SU-DHL-6 (cell line): ENCODE results near the gene PI4KA.

Source experiments
- CTCF ChIP-seq: fragments of 200-600 bp; sonication (generic); IDR thresholded peaks from one replicate; pipeline ENCODE4 v1.5.1; 2017; ENCODE audit warnings: antibody characterized with exemption, mild to moderate bottlenecking, low read length, moderate library complexity; ENCODE audit not compliant: insufficient read depth, poor library complexity, severe bottlenecking
- EZH2phosphoT487 ChIP-seq: fragments of 200-600 bp; sonication (generic), shearing (Covaris generic); conservative IDR thresholded peaks from 2 replicates; pipeline ENCODE4 v1.6.1; 2018; ENCODE audit warnings: mild to moderate bottlenecking, antibody characterized with exemption, low read length, moderate library complexity, mixed read lengths

- no peak for TF ChIP-seq EZH2phosphoT487
- TF ChIP-seq CTCF, result no peak
Measured at GRCh38 chr22:20881869-20882815, 23.5 kb upstream of the PI4KA start.
